CD4-positive, CD25-positive, alpha-beta regulatory T cell (primary cell): Measurements from ENCODE around the gene CHMP6. TPM values are rescaled to one million over a fixed set of nuclear protein-coding genes. Genes with fewer than 3 reads are reported as not detected.
A peak's percentile ranks its signal among the peaks of the same experiment; 100 is the strongest.

Experiments
- ATAC-seq, 2 donors: fragments of 150-1000 bp; cut with Tn5 transposase; one replicate each; pipeline ENCODE4 v1.10.0; 2021; ENCODE audit warnings: low read depth in 2 of 2, moderate number of reproducible peaks in 2 of 2, moderate library complexity in 1 of 2
- DNase-seq, 3 donors: peaks; one replicate each; pipeline versions ENCODE4 v3.0.0 to v3.0.0-alpha.2; 2012 to 2022; ENCODE audit warnings: mixed read lengths in 1 of 3
- H3K27ac ChIP-seq: one replicate; pipeline ENCODE4 v1.7.0; 2013; ENCODE audit warnings: mild to moderate bottlenecking, low read length; ENCODE audit not compliant: insufficient read depth, poor library complexity, severe bottlenecking
- H3K27me3 ChIP-seq: one replicate; pipeline ENCODE4 v1.7.0; 2013; ENCODE audit warnings: low read length; ENCODE audit not compliant: control insufficient read depth, insufficient read depth
- H3K36me3 ChIP-seq: one replicate; pipeline ENCODE4 v1.7.0; 2013; ENCODE audit warnings: mild to moderate bottlenecking, low read length, moderate library complexity; ENCODE audit not compliant: control insufficient read depth, insufficient read depth
- H3K4me1 ChIP-seq: 2 replicates; pipeline ENCODE4 v1.7.0; 2013; ENCODE audit warnings: mild to moderate bottlenecking, low read length; ENCODE audit not compliant: insufficient read depth, control insufficient read depth, poor library complexity, severe bottlenecking
- H3K4me3 ChIP-seq: one replicate; pipeline ENCODE4 v1.7.0; 2013; ENCODE audit warnings: low read depth, mild to moderate bottlenecking, low read length, moderate library complexity
- H3K9me3 ChIP-seq, 2 experiments: 1 replicate in 1 of 2; 2 replicates in 1 of 2; pipeline ENCODE4 v1.7.0; 2013; ENCODE audit warnings: low read length in 2 of 2, mild to moderate bottlenecking in 1 of 2, moderate library complexity in 1 of 2; ENCODE audit not compliant: control insufficient read depth in 2 of 2
- H3K27ac Mint-ChIP-seq, 3 donors: one replicate each; pipeline ENCODE4 v1.8.0; 2020 to 2022; ENCODE audit warnings: mild to moderate bottlenecking in 3 of 3, mixed read lengths in 3 of 3, moderate library complexity in 2 of 3
- H3K27me3 Mint-ChIP-seq: one replicate; pipeline ENCODE4 v1.8.0; 2022; ENCODE audit warnings: mild to moderate bottlenecking, mixed read lengths
- H3K36me3 Mint-ChIP-seq: one replicate; pipeline ENCODE4 v1.8.0; 2020; ENCODE audit warnings: mixed read lengths
- H3K4me1 Mint-ChIP-seq, 4 donors: one replicate each; pipeline ENCODE4 v1.8.0; 2020 to 2022; ENCODE audit warnings: mixed read lengths in 4 of 4, mild to moderate bottlenecking in 1 of 4
- H3K4me3 Mint-ChIP-seq, 4 donors: one replicate each; pipeline ENCODE4 v1.8.0; 2020 to 2022; ENCODE audit warnings: mild to moderate bottlenecking in 4 of 4, mixed read lengths in 4 of 4, moderate library complexity in 3 of 4
- H3K9me3 Mint-ChIP-seq, 7 donors: one replicate each; pipeline ENCODE4 v1.8.0; 2020 to 2022; ENCODE audit warnings: mixed read lengths in 7 of 7, mild to moderate bottlenecking in 3 of 7, moderate library complexity in 2 of 7
- polyA plus RNA-seq, 4 donors: library from polyadenylated mRNA; unstranded; fragments of 300-500 nt; fragmentation: Illumina TruSeq; gene quantifications; one replicate each; pipeline ENCODE4 v1.2.3, GENCODE V29; 2021
- total RNA-seq: library from RNA; stranded (reverse); gene quantifications from one replicate; pipeline ENCODE4 v1.2.3, GENCODE V29; 2022

Gene CHMP6
- total and polyA plus RNA-seq, 5 donors from 2014 or later, result 25.5 to 43.5 (median 38.4) TPM

- ATAC-seq (no peak), DNase-seq (no peak)
- Mint-ChIP-seq H3K27ac (no peak overlapping the region), H3K4me1 (peaks cover 0 to 2% (median 0%) of the 10 kb centered on the region in 4 donors), H3K36me3 (peaks cover 25% of the 10 kb centered on the region), H3K9me3 (no peaks in the 10 kb centered on the region), H3K4me3 (no peak overlapping the region), H3K27me3 (no peaks in the 10 kb centered on the region)
- H3K9me3 ChIP-seq, result no peaks in the 10 kb centered on the region
- H3K27me3 ChIP-seq, result no peaks in the 10 kb centered on the region
- H3K36me3 ChIP-seq, result peaks cover 12% of the 10 kb centered on the region
- no peaks in the 10 kb centered on the region for H3K4me1 ChIP-seq
- H3K27ac ChIP-seq, result no peak overlapping the region
- H3K4me3 ChIP-seq, result no peak overlapping the region
Observed at GRCh38 chr17:80948019-80948975, 43.3 kb upstream of the CHMP6 start.

- H3K27me3 Mint-ChIP-seq, result no peaks in the 10 kb centered on the region
- no peak for ATAC-seq
- H3K9me3 ChIP-seq, result no peaks in the 10 kb centered on the region
- H3K27me3 ChIP-seq, result no peaks in the 10 kb centered on the region
- DNase-seq, result no peak
- H3K4me1 Mint-ChIP-seq, result peaks cover 0 to 2% (median 0%) of the 10 kb centered on the region in 4 donors
- no peak overlapping the region for H3K4me3 ChIP-seq
- no peaks in the 10 kb centered on the region for H3K9me3 Mint-ChIP-seq
- H3K36me3 ChIP-seq, result peaks cover 12% of the 10 kb centered on the region
- H3K27ac Mint-ChIP-seq, result no peak overlapping the region
- H3K4me1 ChIP-seq, result no peaks in the 10 kb centered on the region
- no peak overlapping the region for H3K4me3 Mint-ChIP-seq
- H3K27ac ChIP-seq, result no peak overlapping the region
- H3K36me3 Mint-ChIP-seq, result peaks cover 24% of the 10 kb centered on the region
Observed at GRCh38 chr17:80948976-80949450, 42.6 kb upstream of the CHMP6 start.

GRCh38 chr17:80949451-80950421 lies 41.9 kb upstream of the CHMP6 start:
- H3K9me3 ChIP-seq, result no peaks in the 10 kb centered on the region
- H3K36me3 ChIP-seq, result peaks cover 12% of the 10 kb centered on the region
- Mint-ChIP-seq H3K9me3 (no peaks in the 10 kb centered on the region), H3K4me3 (no peak overlapping the region), H3K4me1 (peaks cover 0 to 2% (median 0%) of the 10 kb centered on the region in 4 donors), H3K27ac (peak overlapping the region in 1 of 3 donors; percentile 32), H3K36me3 (peaks cover 18% of the 10 kb centered on the region), H3K27me3 (no peaks in the 10 kb centered on the region)
- no peak for DNase-seq
- no peaks in the 10 kb centered on the region for H3K4me1 ChIP-seq
- ATAC-seq, result no peak
- H3K4me3 ChIP-seq, result no peak overlapping the region
- no peaks in the 10 kb centered on the region for H3K27me3 ChIP-seq
- H3K27ac ChIP-seq, result no peak overlapping the region

GRCh38 chr17:80950466-80951120 lies 41.0 kb upstream of the CHMP6 start:
- no peak overlapping the region for H3K4me3 ChIP-seq
- no peaks in the 10 kb centered on the region for H3K27me3 ChIP-seq
- no peak overlapping the region for H3K27ac ChIP-seq
- H3K27me3 Mint-ChIP-seq, result no peaks in the 10 kb centered on the region
- H3K9me3 ChIP-seq, result no peaks in the 10 kb centered on the region
- H3K36me3 ChIP-seq, result peaks cover 12% of the 10 kb centered on the region
- H3K4me1 Mint-ChIP-seq, result peaks cover 0 to 2% (median 0%) of the 10 kb centered on the region in 4 donors
- no peaks in the 10 kb centered on the region for H3K9me3 Mint-ChIP-seq
- DNase-seq (no peak), ATAC-seq (no peak)
- no peaks in the 10 kb centered on the region for H3K4me1 ChIP-seq
- H3K4me3 Mint-ChIP-seq, result peak overlapping the region in 1 of 4 donors; percentile 7
- H3K36me3 Mint-ChIP-seq, result peaks cover 26% of the 10 kb centered on the region
- no peak overlapping the region for H3K27ac Mint-ChIP-seq

GRCh38 chr17:80951121-80952090 lies 40.2 kb upstream of the CHMP6 start:
- H3K4me1 Mint-ChIP-seq, result no peaks in the 10 kb centered on the region
- ATAC-seq, result no peak
- H3K27ac ChIP-seq, result no peak overlapping the region
- H3K27me3 ChIP-seq, result no peaks in the 10 kb centered on the region
- H3K4me3 Mint-ChIP-seq, result no peak overlapping the region
- H3K9me3 ChIP-seq, result no peaks in the 10 kb centered on the region
- H3K36me3 ChIP-seq, result peaks cover 10% of the 10 kb centered on the region
- H3K4me1 ChIP-seq, result no peaks in the 10 kb centered on the region
- peaks cover 0 to 2% (median 0%) of the 10 kb centered on the region in 7 donors for H3K9me3 Mint-ChIP-seq
- H3K27me3 Mint-ChIP-seq, result no peaks in the 10 kb centered on the region
- H3K4me3 ChIP-seq, result no peak overlapping the region
- peaks cover 18% of the 10 kb centered on the region for H3K36me3 Mint-ChIP-seq
- no peak overlapping the region for H3K27ac Mint-ChIP-seq
- DNase-seq, result peak in 1 of 3 donors; percentile 44

GRCh38 chr17:80952291-80952690 lies 39.4 kb upstream of the CHMP6 start:
- ATAC-seq, result no peak
- H3K9me3 ChIP-seq, result no peaks in the 10 kb centered on the region
- Mint-ChIP-seq H3K27me3 (no peaks in the 10 kb centered on the region), H3K36me3 (peaks cover 9% of the 10 kb centered on the region), H3K4me1 (no peaks in the 10 kb centered on the region), H3K9me3 (peaks cover 0 to 2% (median 0%) of the 10 kb centered on the region in 7 donors), H3K4me3 (no peak overlapping the region), H3K27ac (no peak overlapping the region)
- no peak overlapping the region for H3K27ac ChIP-seq
- peaks cover 4% of the 10 kb centered on the region for H3K36me3 ChIP-seq
- no peak for DNase-seq
- no peaks in the 10 kb centered on the region for H3K27me3 ChIP-seq
- no peak overlapping the region for H3K4me3 ChIP-seq
- no peaks in the 10 kb centered on the region for H3K4me1 ChIP-seq
